ENCODE measurements around the gene FAM13C. TPM values are rescaled to one million over a fixed set of nuclear protein-coding genes. Genes with fewer than 3 reads are reported as not detected.
A peak's percentile ranks its signal among the peaks of the same experiment; 100 is the strongest.

The FAM13C gene
- total RNA-seq (2011; cell fraction: chromatin; rRNA removed; ENCODE audit: low replicate concordance), result not detected in 2 replicates
- not detected in 2 replicates for total RNA-seq (2011; cell fraction: nucleolus; rRNA removed)
- not detected in 2 replicates for total RNA-seq (2011; cell fraction: nucleoplasm; rRNA removed)
- not detected in 2 replicates for total RNA-seq (2014; rRNA removed)
- total RNA-seq (2014; rRNA removed; fragmentation: Illumina TruSeq; extraction: Trizol), result not detected in 2 replicates
- not detected in 2 replicates for total RNA-seq (2015; rRNA removed; fragmentation: Illumina TruSeq; extraction: Trizol)
- total RNA-seq (2021), result not detected in 2 replicates
- not detected in 2 replicates for polyA plus RNA-seq (2011; rRNA removed)
- not detected in 2 replicates for polyA plus RNA-seq (2011; cell fraction: cytosol; rRNA removed)
- not detected in 2 replicates for polyA plus RNA-seq (2011; cell fraction: nucleus; rRNA removed)
- not detected in 2 replicates for polyA plus RNA-seq (2012)
- polyA plus RNA-seq (2014; fragmentation: Illumina TruSeq; extraction: Trizol), result not detected in 2 replicates
- not detected for polyA plus RNA-seq (2014; fragmentation: Nextera tagmentation; extraction: Ambion mirVana)
- polyA plus RNA-seq (2014; rRNA removed), result not detected in 2 replicates
- not detected in 2 replicates for polyA minus RNA-seq (2011; rRNA and poly(A)+ RNA removed)
- polyA minus RNA-seq (2011; cell fraction: cytosol; rRNA and poly(A)+ RNA removed), result not detected in 2 replicates
- not detected in 2 replicates for polyA minus RNA-seq (2011; cell fraction: nucleus; rRNA and poly(A)+ RNA removed)
- percentile 2 among the genes with signal in this experiment for Bru-seq, nascent RNA
- BruChase-seq, experiment 1, labeled RNA remaining after a 2-hour chase, result not detected
- BruChase-seq, experiment 2, labeled RNA remaining after a 6-hour chase, result not detected
- long read RNA-seq, experiment 1, result 0 reads
- long read RNA-seq, experiment 2, result 0 reads
- long read RNA-seq, experiment 3, result 0 reads

GRCh38 chr10:59362144-59362958, at the start of gene FAM13C:
Gene FAM13C, minus strand, starts transcription at chr10:59362549. Its CDS starts 89 bp downstream, at chr10:59362460.
- H3K4me3 ChIP-seq, result no peak within 1 kb of the TSS
- no peak within 1 kb of the TSS for H3K27ac ChIP-seq (ENCODE audit: extremely low read depth, low read depth, low read length)
- no peak for DNase-seq (ENCODE audit: extremely low read depth in 1 of 4, low spot score in 3 of 4)
- H3K4me2 ChIP-seq (ENCODE audit: insufficient read depth, low read length), result no peak within 1 kb of the TSS
- 2% methylated on average over 37 of the region's 41 CpGs for WGBS (ENCODE audit: insufficient coverage, low coverage, missing lambda C conversion rate)
- H3K9me3 ChIP-seq (replicated peaks; ENCODE audit: control insufficient read depth, insufficient read depth, low read depth, low read length), result no peaks in the 10 kb centered on the region
- ATAC-seq, result no peak
- H3K4me1 ChIP-seq (replicated peaks in 1 of 2; ENCODE audit: control insufficient read depth in 2 of 2, insufficient read depth in 2 of 2, low read length in 2 of 2), result no peaks in the 10 kb centered on the region
- POLR2A ChIA-PET, result interaction anchor here (0.6 kb wide), 1 partner anchor 151 kb away, joined by 3 read pairs; no protein-coding TSS in a partner anchor
- no peaks in the 10 kb centered on the region for H4K20me1 ChIP-seq (replicated peaks; ENCODE audit: control insufficient read depth, insufficient read depth, low read length)
- CTCF ChIA-PET (ENCODE audit: low intra/inter-chr PET ratio), result no interaction called here
- H3K36me3 ChIP-seq (ENCODE audit: control insufficient read depth, insufficient read depth, low read length), result no peaks in the 10 kb centered on the region
- no peak for FAIRE-seq
- no peaks in the 10 kb centered on the region for H3K79me2 ChIP-seq (ENCODE audit: control insufficient read depth, insufficient read depth, low read length)
- H2AFZ ChIP-seq (ENCODE audit: low read depth, low read length), result no peak within 1 kb of the TSS
- H3K27me3 ChIP-seq (ENCODE audit: control insufficient read depth in 2 of 2, insufficient read depth in 2 of 2, low read length in 2 of 2), result no peaks in the 10 kb centered on the region
- H3K9me1 ChIP-seq (ENCODE audit: control insufficient read depth, insufficient read depth, low read length), result no peaks in the 10 kb centered on the region
- no peak within 1 kb of the TSS for H3K9ac ChIP-seq (ENCODE audit: insufficient read depth in 1 of 2, low read depth in 2 of 2, low read length in 2 of 2)
- no TSS peak for BruUV-seq (replicated peaks)
- no peak for TF ChIP-seq ZNF224 (CRISPR knock-in tag; IDR thresholded peaks at IDR 0.05)
- no peak for TF ChIP-seq RCOR1 (IDR thresholded peaks at IDR 0.05; ENCODE audit: borderline replicate concordance in 1 of 2, low read depth in 2 of 2, low read length in 2 of 2)
- no peak for TF ChIP-seq MAZ (CRISPR knock-in tag; conservative IDR thresholded peaks at IDR 0.05 in 1 of 2, IDR thresholded peaks at IDR 0.05 in 1 of 2)
- TF ChIP-seq SIRT6 (IDR thresholded peaks at IDR 0.05; ENCODE audit: low read depth, low read length), result no peak
- TF ChIP-seq ZNF277 (CRISPR knock-in tag; IDR thresholded peaks at IDR 0.05; ENCODE audit: borderline replicate concordance), result no peak
- in situ Hi-C loops (cut with MboI), result no loop called here
- intact Hi-C loops (cut with micrococcal nuclease), result no loop called here
